Mammary epithelial cell (primary cell): ENCODE measurements around the gene OR2S2.

Experiments used
- EZH2 ChIP-seq: IDR thresholded peaks from 2 replicates; pipeline ENCODE4 v1.6.1; 2012; ENCODE audit warnings: low read length, inconsistent platforms, borderline replicate concordance
- TF ChIP-seq, protein P1 (sequence below), 2 donors: IDR thresholded peaks in 1 of 2; conservative IDR thresholded peaks in 1 of 2; 2 replicates each; pipeline ENCODE4 v1.5.1; 2011 to 2012; ENCODE audit warnings: inconsistent platforms in 2 of 2, low read length in 2 of 2, mild to moderate bottlenecking in 2 of 2, control low read depth in 1 of 2, low read depth in 1 of 2; ENCODE audit not compliant: insufficient read depth in 1 of 2; ENCODE audit errors: extremely low read depth in 1 of 2

DNA sequence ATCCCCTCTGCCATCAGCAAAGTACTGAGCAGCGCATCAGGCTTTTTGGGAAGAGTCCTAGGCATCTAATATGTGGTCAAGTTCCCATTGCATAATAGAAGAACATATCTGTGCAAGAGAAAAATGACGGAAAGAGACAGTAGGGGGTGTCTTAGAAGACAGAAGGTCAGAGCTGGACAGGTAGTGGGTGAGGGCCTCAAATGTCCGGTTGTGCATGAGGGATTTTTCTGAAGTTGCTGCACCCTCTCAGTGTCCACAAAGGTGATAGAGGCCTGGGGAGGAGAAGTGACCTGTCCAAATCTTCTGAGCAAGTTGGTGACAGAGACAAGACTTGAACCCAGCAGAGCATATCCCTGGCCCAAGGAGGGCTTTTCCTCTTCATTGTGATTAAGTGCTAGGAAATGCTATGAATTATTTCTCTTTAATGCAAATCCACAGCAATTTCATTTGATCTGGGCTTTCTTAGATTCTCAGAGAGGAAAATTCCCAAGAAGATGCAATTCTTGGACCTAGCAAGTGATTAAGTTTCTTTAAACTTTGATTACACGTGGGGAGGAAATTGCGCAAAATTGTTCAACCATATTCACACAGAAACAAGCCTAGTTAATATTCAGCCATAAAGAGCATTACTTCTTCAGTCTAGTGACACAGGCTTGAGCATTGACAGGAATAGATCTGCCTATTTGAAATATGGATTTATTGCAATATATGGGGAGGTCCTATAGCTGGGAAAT lies at the start of gene OR2S2:
- TF ChIP-seq, protein P1, sequence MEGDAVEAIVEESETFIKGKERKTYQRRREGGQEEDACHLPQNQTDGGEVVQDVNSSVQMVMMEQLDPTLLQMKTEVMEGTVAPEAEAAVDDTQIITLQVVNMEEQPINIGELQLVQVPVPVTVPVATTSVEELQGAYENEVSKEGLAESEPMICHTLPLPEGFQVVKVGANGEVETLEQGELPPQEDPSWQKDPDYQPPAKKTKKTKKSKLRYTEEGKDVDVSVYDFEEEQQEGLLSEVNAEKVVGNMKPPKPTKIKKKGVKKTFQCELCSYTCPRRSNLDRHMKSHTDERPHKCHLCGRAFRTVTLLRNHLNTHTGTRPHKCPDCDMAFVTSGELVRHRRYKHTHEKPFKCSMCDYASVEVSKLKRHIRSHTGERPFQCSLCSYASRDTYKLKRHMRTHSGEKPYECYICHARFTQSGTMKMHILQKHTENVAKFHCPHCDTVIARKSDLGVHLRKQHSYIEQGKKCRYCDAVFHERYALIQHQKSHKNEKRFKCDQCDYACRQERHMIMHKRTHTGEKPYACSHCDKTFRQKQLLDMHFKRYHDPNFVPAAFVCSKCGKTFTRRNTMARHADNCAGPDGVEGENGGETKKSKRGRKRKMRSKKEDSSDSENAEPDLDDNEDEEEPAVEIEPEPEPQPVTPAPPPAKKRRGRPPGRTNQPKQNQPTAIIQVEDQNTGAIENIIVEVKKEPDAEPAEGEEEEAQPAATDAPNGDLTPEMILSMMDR (conservative IDR thresholded peaks at IDR 0.05 in 1 of 2, IDR thresholded peaks at IDR 0.05 in 1 of 2; ENCODE audit: extremely low read depth in 1 of 2, insufficient read depth in 1 of 2, low read depth in 1 of 2, low read length in 2 of 2), result no peak
- TF ChIP-seq EZH2, result no peak
